Inflammatory macrophage (primary cell): Measurements from ENCODE around the gene GPR37L1.
A peak's percentile ranks its signal among the peaks of the same experiment; 100 is the strongest.
"Not testable (repeated sequence)": the region's sequence is repeated elsewhere in the genome, so short reads cannot be mapped to it uniquely, and the experiment has no call there.

Experiments used
- DNase-seq, 2 donors: peaks; one replicate each; pipeline ENCODE4 v3.0.0-alpha.2; 2020 to 2022

The GPR37L1 gene

DNA sequence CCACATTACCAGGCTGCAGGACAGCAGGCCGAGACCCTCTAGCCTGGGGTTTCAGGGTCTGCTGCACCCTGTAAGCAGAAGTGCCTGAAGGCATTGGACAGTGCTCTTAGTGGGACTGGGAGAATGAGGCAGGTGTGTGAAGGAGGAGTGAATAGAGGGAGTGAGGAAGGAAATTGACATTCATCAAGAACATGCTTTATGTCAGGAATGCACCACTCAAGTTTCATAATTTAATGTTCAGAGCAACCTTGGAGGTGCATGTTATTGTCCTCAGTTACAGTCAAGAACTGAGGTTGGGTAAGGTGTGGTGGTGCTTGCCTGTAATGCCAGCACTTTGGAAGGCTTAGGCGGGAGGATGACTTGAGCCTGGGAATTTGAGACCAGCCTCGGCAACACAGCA lies 11.7 kb upstream of the GPR37L1 start:
- no peak for DNase-seq

DNA sequence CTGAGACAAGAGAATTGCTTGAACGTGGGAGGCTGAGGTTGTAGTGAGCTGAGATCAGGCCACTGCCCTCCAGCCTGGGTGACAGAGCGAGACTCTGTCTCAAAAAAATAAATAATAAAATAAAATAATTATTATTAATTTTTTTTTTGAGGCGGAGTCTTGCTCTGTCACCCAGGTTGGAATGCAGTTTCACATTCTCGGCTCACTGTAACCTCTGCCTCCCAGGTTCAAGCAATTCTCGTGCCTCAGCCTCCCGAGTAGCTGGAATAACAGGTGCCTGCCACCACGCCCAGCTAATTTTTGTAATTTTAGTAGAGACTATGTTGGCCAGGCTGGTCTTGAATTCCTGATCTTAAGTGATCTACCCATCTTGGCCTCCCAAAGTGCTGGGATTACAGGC lies 11.1 kb upstream of the GPR37L1 start:
- DNase-seq: not testable (repeated sequence)

GRCh38 chr1:202112859-202113689 lies 9.6 kb upstream of the GPR37L1 start:
- no peak for DNase-seq

GRCh38 chr1:202113690-202114300 lies 8.9 kb upstream of the GPR37L1 start:
- no peak for DNase-seq

- DNase-seq: no peak
Observed at GRCh38 chr1:202116287-202116686, 6.4 kb upstream of the GPR37L1 start.

DNA sequence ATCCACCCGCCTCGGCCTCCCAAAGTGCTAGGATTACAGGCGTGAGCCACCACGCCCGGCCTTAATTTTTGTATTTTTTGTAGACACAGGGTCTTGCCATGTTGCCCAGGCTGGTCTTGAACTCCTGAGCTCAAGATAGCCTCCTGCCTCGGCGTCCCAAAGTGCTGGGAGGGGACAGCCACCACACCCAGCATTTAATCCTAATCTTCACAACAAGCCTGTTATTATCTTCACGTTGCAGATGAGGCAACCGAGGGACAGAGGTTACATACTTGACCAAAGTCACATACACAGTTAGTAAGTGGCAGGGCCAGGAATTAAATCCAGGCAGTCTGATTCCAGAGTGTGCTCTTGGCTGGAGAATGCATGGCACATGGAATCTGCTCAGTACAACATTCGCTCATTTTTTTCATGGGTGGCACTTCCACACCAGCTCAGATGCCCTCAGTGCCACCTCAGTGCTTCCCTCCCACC lies 4.8 kb upstream of the GPR37L1 start:
- no peak for DNase-seq

GRCh38 chr1:202121006-202121405 lies 1.7 kb upstream of the GPR37L1 start:
- DNase-seq: no peak

DNA sequence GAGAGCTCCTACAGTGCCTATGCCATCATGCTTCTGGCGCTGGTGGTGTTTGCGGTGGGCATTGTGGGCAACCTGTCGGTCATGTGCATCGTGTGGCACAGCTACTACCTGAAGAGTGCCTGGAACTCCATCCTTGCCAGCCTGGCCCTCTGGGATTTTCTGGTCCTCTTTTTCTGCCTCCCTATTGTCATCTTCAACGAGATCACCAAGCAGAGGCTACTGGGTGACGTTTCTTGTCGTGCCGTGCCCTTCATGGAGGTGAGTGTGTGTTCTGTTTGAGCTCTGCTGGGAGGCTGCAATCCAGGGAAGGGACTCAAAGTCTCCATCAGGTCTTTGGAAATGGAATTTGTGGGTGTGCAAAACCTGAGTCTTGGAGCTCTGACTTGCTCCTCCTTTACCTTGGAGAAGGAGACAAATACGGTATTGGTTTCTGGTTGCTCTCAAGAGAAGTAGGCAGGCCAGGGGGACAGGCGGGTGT lies 658 bp downstream of the GPR37L1 start:
- DNase-seq: no peak

DNA sequence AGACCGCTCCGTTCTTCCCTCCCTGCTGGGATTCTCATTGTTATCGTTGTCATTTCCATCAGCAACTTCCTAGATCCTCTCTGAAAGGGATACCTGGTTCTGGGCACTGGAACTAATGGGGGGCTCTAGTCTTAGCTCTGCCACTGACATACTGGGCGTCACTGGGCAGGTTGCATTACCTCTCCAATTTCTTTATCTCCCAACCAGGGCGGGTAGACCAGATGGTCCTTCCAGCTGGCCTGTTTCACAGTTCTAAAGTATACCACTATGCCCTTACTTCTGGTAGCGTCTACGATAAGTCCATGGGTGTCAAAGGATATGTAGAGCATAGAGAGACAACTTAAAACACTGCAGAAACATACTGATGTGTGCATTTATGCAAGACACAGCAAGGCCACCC lies 1.4 kb downstream of the GPR37L1 start:
- no peak for DNase-seq

DNA sequence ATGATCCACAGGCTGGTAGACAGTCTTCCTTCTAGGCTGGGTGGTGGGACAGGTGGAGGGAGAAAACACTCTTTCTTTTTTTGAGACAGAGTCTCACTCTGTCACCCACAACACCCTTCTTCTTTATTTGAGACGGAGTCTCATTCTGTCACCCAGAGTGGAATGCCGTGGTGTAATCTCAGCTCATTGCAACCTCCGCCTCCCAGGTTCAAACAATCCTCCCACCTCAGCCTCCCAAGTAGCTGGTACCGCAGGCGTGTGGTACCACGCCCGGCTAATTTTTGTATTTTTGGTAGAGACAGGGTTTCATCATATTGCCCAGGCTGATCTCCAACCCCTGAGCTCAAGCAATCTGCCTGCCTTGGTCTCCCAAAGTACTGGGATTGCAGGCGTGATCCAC lies 2.9 kb downstream of the GPR37L1 start:
- DNase-seq: no peak

DNA sequence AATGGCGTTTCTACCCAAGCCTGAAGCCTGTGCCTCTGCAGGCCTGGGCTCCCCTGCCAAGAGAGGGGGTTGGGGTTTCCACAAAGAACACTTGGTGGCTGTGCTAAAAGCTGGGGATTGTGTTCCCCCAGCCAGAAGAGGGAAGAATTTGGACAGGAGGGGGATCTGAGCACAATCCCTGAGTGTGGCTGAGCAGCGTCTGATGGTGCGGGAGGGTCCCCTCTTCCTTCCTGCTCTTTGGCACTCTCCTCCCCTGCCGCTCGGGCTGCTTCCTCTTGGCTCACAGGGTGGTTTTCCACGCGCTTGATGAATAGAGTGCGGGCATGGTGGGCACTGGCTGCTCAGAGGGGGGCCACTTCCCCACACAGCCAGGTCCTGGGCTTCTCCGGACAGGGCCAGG lies 3.7 kb downstream of the GPR37L1 start:
- no peak for DNase-seq

DNA sequence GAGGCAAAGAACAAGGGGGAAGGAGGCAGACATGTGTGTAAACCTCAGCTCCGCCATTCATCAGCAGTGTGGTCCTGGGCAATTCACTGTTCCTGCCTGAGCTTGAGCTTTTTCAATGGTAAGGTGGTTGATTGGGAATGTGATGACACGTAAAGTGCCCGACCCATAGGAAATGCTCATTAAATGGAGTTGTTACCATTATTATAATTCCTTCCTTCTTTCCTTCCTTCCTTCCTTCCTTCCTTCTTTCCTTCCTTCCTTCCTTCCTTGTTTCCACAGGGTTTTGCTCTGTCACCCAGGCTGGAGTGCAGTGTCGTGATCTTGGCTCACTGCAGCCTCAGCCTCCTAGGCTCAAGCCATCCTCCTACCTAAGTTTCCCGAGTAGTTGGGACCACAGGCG lies 4.3 kb downstream of the GPR37L1 start:
- no peak for DNase-seq

GRCh38 chr1:202127836-202128622 lies 5.3 kb downstream of the GPR37L1 start:
- no peak for DNase-seq

DNA sequence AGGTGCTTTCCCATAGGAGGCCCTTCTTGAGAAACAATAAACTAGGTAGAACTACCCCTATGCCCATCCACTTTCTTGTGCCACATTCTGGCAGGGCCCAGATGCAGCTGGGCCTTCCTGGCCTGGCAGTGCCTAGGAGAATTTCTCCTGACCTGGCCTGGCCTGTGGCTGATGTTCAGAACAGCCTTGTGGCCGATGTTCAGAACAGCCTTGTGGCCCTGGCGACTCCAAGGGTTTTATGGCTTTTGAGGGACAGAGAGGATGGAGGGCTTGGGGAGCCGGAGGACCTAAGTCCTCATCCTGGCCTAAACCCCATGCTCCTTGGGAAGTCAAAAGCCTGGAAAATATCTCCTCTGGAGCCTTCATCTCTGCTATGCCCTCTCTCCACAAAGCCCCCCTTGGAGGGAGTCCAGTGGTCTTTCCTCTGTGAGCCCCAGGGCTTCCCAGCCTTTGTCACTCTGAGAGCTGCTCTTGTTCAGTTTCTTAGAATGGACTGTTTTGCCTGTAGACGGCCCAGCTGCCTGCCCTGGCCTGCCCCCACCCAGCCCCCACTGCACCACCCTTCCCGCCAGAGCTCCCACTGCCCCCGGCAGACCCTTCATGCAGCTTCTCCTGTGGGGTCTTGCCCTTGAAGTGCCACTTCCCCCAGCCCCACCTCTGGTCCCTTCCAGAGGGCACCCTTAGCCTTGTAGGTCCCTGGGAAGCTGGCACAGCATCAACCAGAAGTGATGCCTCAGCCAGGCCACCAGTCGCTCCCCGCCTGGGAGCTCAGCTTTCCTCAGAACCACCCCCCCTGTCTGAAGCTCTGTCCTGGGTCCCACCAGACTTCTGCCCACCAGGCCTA lies 7.0 kb downstream of the GPR37L1 start:
- no peak for DNase-seq

- DNase-seq: no peak
Observed at GRCh38 chr1:202130297-202130721, 7.6 kb downstream of the GPR37L1 start.

- no peak for DNase-seq
Observed at GRCh38 chr1:202130816-202131522, 8.3 kb downstream of the GPR37L1 start.

- no peak for DNase-seq
Observed at GRCh38 chr1:202131956-202132821, 9.5 kb downstream of the GPR37L1 start.

- DNase-seq: peak; percentile 65 to 72
Observed at GRCh38 chr1:202133001-202133400, 10.3 kb downstream of the GPR37L1 start.

DNA sequence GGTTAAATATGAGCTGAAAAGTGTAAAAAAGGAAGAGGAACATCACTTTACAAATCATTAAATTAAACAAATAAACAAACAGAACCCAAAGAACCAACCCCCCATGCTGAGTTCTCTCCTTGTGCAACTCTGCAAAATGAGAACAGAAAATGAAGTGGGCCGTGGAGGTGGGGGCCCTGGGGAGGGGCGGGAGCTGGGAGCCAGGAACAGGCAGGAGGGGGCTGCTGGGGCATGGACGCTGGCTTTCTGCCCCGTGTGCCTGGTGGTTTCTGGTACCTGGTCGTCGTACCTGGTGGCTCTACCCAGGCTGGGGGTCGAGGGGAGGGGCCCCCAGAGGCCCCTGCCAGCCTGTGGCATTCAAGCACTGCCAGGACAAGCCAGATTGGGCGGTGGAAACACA lies 10.8 kb downstream of the GPR37L1 start:
- no peak for DNase-seq

GRCh38 chr1:202133989-202134388 lies 11.3 kb downstream of the GPR37L1 start:
- no peak for DNase-seq
